IPS-15b (cell line): Measurements from ENCODE around the gene BAZ2B.

Source experiments
- H3K27me3 ChIP-seq: one replicate; pipeline ENCODE4 v1.6.1; 2013; ENCODE audit warnings: low read length; ENCODE audit not compliant: control insufficient read depth, insufficient read depth
- H3K36me3 ChIP-seq: one replicate; pipeline ENCODE4 v1.6.1; 2013; ENCODE audit warnings: low read length; ENCODE audit not compliant: control insufficient read depth, insufficient read depth
- H3K4me1 ChIP-seq: one replicate; pipeline ENCODE4 v1.6.1; 2013; ENCODE audit warnings: mild to moderate bottlenecking, low read length; ENCODE audit not compliant: control insufficient read depth, insufficient read depth
- H3K4me3 ChIP-seq: one replicate; pipeline ENCODE4 v1.5.1; 2013; ENCODE audit warnings: low read depth, low read length
- H3K9ac ChIP-seq: one replicate; pipeline ENCODE4 v1.6.1; 2013; ENCODE audit warnings: low read depth, mild to moderate bottlenecking, low read length
- H3K9me3 ChIP-seq: one replicate; pipeline ENCODE4 v1.6.1; 2013; ENCODE audit warnings: mild to moderate bottlenecking, low read length; ENCODE audit not compliant: control insufficient read depth, insufficient read depth

Gene BAZ2B

DNA sequence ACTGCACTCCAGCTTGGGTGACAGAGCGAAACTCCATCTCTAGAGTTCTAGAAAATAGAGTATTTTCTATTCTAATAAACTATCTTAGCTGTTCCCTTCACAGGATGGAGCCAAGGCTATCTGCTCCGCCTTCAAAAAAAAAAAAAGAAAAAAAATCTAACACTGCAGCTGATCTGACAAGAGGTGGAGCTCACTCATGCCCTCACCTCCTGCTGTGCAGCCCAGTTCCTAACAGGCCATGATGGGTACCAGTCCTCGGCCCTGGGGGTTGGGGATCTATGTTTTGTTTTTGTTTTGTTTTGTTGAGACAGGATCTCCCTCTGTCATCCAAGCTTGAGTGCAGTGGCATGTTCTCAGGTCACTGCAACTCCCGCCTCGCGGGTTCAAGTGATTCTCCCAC lies 332.8 kb downstream of the BAZ2B start:
- H3K4me1 ChIP-seq, result no peaks in the 10 kb centered on the region
- H3K36me3 ChIP-seq, result no peaks in the 10 kb centered on the region
- H3K4me3 ChIP-seq, result no peak overlapping the region
- no peak overlapping the region for H3K9ac ChIP-seq
- no peaks in the 10 kb centered on the region for H3K9me3 ChIP-seq
- H3K27me3 ChIP-seq, result no peaks in the 10 kb centered on the region

DNA sequence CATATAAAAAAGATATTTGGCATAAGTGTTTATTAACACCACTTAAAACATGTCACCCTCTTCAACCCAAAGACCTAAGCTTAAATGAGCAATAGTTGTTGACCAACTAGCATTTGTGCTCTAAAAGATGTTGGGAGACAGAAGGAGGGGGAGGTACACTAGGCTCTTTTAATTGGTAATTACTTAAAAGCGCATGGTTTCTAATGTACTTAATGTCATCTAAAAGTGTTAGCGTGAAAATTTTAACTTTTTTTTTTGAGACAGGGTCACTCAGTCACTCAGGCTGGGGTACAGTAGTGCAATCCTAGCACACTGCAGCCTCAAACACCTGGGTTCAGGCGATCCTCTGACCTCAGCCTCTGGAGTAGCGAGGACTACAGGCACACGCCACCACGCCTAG lies 335.3 kb downstream of the BAZ2B start:
- H3K4me3 ChIP-seq, result no peak overlapping the region
- no peak overlapping the region for H3K9ac ChIP-seq
- H3K9me3 ChIP-seq, result no peaks in the 10 kb centered on the region
- H3K4me1 ChIP-seq, result no peaks in the 10 kb centered on the region
- H3K27me3 ChIP-seq, result no peaks in the 10 kb centered on the region
- no peaks in the 10 kb centered on the region for H3K36me3 ChIP-seq

DNA sequence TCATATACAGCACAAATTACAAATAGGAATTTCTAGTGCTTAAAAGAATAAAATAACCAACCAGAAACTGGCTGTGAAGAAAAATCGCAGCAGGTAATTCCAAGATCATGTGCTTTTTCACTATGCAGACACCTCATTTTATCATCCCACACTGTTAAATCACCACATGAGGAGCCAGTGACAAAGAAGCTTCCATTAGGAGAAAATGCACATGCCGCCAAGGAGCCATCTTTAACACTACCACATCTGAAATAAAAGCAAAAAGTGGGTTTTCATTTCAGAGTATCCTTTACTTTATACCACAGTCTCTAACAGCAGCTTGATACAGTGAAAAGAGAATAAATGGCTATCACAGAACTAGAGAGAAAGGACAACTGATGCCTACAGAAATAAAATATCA lies 336.6 kb downstream of the BAZ2B start:
- Histone ChIP-seq H3K4me1 (no peaks in the 10 kb centered on the region), H3K27me3 (no peaks in the 10 kb centered on the region), H3K9me3 (no peaks in the 10 kb centered on the region), H3K9ac (no peak overlapping the region), H3K36me3 (no peaks in the 10 kb centered on the region), H3K4me3 (no peak overlapping the region)

DNA sequence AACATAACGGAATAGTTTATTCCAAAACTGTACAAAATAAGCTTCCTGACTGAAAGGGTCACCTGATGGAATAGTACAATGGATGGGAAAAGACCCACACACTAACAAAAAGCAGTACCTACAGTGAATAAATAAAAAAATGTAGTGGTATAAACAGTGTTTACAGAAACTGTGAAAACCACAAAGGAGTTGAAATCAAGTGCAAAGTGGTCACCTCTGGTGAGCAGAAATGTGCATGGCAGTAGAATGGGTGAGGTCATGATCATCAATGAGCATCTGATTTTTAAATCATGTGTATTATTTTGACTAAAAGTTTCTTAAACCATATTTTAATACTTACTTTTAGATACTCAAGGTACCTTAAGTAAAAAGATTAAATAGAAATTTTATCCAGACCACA lies 341.2 kb downstream of the BAZ2B start:
- no peaks in the 10 kb centered on the region for H3K4me1 ChIP-seq
- H3K4me3 ChIP-seq, result no peak overlapping the region
- no peaks in the 10 kb centered on the region for H3K27me3 ChIP-seq
- no peaks in the 10 kb centered on the region for H3K9me3 ChIP-seq
- no peak overlapping the region for H3K9ac ChIP-seq
- no peaks in the 10 kb centered on the region for H3K36me3 ChIP-seq

DNA sequence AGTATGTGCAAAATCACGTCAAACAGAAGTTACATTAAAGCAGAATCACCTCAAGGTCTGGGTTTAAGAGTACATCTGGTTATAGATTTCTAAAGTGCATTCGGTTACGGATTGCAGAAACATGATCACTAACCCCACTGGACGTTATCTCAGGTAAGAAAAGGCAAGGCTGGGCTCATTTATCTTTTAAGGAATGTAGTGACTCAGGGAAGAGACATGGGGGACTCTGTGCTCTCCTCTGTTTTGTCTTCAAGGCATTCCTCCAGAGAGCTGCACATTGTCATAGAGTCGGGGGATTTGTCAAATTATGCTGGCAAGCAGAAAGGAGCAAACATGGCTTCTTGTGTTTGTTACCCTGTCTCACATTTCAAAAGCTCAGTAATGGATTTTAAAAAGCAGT lies 344.2 kb downstream of the BAZ2B start:
- no peak overlapping the region for H3K9ac ChIP-seq
- no peaks in the 10 kb centered on the region for H3K4me1 ChIP-seq
- no peak overlapping the region for H3K4me3 ChIP-seq
- no peaks in the 10 kb centered on the region for H3K9me3 ChIP-seq
- no peaks in the 10 kb centered on the region for H3K36me3 ChIP-seq
- H3K27me3 ChIP-seq, result no peaks in the 10 kb centered on the region

DNA sequence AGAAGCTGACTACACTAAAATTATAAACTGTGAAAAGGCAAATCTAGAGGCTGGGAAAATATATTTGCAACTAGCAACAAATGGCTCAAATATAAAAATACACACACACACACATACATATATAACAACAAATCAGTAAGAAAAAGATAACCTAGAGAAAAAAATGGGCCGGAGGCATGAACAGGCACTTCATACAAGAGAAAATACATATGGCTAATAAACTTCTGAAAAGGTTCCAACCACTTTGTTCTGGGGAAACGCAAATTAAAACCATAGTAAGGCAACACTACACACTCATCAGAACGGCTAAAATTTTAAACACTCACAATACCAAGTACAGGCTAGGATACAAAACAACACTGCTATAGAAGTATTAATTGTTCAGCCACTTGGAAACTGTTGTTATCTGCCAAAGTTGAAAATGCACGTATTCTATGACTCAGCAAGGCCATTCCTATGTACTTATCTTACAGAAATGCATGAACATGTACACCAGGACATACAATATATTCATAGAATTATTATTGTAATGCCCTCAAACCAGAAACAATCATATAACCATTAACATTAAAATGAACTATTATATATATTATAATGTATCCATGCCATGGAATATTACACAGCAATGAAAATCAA lies 345.5 kb downstream of the BAZ2B start:
- Histone ChIP-seq H3K4me3 (no peak overlapping the region), H3K9me3 (no peaks in the 10 kb centered on the region), H3K4me1 (no peaks in the 10 kb centered on the region), H3K9ac (no peak overlapping the region), H3K36me3 (no peaks in the 10 kb centered on the region), H3K27me3 (no peaks in the 10 kb centered on the region)
